GM19455 (cell line): ENCODE results near the gene ACTR5.
"Not testable (repeated sequence)": the region's sequence is repeated elsewhere in the genome, so short reads cannot be mapped to it uniquely, and the experiment has no call there.

Source experiments
- ATAC-seq: cut with Tn5 transposase; IDR thresholded peaks from one replicate; pipeline ENCODE4 v1.9.1; 2021; ENCODE audit not compliant: unreplicated experiment

ACTR5 gene

DNA sequence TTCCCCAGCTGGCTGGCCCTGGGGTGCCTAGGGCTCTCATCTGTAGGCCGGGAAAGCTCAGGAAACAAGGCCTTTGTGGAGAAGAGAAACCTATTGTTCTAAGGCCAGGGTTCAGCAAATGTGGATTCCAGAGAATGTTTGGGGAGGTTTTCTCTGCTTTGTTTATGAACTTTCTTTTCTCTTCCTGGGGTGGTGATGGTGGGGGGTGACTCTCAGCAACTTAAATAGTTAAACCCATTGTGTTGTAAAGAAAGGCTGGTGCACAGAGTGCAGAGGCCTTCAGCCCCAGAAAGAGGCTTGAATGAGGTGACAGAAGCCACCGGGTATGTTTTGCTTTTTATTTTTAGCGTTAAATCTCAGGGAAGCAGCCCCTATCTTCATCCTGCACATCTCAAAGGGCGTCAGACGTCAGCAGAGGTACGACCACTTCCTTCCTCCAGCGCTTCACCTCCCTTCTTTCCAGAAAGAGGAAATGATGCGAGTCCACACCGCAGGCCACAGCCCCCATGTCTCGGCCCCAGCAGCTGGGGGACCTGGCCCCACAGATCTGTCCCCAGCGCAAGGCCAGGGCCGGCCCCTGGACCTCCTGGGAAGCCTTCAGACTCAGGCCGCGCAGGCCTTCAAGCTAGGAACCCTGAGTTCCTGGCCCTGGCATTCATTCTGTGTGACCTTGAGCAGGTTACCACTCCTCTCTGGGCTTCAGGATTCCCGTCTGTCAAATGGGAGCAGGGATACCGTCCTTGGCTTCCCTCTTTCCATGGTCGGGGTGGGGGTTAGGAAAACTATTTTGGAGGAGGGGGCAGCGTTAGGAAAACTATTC lies 56.6 kb downstream of the ACTR5 start:
- peak; percentile 38 for ATAC-seq

DNA sequence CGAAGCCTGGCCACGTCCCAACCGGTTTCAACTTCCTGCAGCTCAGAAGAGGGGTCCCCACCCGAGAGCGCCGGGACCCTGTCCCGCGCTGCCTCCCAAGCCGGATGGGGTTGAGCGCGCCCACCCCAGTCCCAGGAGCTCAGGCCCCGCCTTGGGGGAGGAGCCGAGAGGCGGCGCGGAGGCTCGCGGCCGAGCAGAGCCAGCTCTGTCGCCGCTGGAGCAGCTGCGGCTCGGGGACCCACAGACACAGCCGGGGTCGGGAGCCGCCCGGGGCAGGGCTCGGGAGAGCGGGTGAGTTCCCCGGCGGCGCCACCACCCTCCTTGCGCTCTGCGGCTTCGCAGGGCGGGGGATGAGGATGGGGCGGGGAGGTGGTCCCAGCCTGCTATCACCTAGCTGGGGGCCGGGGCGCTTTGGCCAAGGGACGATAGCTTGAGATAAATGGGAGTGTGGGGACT lies 57.3 kb downstream of the ACTR5 start, which contains the start of gene PPP1R16B:
TSS of gene PPP1R16B (plus strand) at position 196 of the 456 bp plus-strand sequence. CDS start 30,229 bp downstream, outside the sequence.
- ATAC-seq = peak; percentile 46

DNA sequence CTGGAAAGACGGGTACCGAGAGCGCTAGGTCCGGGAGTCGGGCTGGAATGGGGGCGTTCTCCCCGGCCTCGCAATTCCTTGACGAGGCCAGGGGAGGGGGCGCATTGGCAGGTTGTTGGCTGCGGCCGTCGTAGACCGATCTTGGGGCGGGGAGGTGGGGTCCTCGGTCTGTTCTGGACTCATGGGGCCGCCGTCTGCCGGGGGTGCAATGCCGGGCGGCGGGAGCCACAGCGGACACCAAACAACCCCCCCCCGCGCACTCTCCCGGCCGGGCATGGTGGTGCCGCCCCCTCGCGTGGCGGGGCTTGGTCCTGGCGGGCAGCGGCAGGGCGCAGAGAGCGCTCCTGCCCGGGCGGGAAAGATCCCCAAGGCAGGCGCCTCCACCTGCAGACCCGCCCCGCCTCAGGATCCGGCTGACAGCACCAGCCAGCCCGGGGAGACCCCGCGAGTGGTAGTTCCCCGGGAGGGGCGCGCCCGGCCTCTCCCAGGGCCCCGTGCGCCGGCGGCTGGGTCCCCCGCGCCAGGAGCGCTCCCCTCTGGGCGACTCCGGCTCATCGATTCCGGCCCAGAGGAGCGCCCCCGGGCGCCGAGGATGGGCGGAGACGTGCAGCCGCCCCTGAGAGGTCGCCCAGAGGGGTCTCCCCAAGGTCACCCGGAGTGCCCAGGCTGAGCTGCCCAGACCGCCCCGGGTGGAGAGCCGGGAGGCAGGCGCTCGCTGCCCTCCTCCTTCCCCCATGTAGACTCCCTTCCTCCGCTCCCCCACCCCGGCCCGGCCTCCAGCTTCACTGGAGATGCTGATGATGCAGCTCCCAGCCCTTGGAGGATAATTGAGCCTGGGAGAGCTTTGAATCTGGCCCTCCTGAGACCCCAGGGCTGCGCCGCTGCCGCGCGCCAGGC lies 57.9 kb downstream of the ACTR5 start:
- ATAC-seq = no peak

DNA sequence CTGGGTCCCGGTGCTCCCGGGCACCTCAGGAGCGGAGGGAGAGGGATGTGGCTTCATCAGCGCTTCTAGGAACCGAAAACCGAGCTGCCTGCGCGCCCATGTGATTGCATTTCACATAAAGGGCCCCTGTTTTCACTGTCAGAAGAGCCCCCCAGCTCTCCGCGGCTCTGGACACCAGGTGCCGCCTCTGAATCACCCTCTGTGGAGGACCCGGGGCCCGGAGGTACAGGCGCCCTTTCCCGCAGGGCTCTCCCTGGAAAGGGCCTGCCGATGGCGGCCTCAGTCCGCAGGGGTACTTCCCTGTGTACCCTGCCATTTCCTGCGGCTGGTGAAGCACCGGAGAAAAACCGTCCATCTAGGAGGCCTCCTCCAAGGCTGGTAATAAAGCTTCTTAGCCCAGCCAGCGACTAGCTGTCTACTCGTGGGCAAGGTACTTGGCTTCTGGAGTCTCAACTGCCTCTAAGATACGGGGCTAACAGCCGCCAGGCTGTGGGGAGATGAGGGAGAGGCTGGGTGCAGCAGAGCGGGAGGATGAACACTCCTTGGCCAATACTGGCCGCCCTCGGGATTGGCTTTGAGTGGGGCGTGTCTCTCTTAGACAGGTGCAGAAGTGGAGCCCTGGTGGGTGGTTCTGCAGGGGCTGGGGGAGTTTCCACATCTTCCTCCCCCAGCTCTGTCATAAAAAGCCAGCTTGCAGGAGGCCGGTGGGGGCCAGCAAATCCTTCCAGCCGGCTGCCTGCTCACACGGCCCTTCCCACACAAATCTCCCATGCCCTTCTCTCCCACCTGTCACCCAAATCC lies 58.8 kb downstream of the ACTR5 start:
- no peak for ATAC-seq

DNA sequence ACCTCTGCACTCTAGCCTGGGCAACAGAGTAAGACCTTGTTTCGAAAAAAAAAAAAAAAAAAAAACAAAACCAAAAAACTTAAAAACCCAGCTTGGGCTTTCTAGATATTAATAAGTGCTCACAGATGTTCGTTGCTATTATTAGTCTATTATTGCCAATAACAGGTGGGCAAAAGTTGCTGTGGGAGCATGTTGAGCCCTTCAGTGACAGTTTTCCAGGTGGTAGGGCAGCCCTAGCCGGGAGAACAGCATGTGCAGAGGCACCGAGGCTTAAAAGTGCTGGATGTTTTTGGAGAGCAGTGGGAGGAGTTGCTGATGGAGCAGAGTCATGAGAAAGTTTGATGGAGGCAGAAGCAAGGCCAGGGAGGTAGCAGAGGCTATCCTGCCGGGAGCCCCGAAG lies 61.7 kb downstream of the ACTR5 start:
- no peak for ATAC-seq

DNA sequence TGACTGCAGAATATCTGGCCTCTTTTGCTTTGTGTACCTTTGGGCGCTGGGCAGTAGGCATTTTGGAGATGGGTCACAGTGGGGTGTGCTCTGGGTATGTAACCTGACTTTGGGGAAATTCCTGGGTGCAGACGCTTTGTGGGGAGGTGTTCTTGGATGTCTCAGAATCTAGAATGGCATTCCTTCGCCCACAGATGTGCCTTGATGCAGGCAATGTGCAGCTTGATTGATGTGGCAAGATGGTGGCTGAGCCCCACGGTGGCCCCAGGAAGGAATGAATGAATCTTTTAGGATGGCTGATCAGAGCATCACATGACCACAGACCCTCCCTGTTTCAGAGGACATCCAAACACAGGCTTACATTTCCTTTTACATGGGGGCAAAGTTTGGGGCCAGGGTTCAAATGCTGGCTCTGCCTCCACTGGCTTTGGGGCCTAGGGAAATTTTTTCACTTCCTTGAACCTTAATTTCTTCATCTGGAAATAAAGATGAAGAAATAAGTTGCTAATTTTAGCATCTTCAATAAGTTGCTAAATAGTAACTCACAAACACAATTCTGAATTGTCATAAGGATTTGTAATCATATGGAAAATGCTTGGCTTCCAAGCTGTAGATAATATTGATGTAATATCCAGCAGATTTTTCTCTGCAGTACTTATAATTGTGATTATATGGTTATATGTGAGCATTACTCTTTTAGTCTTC lies 62.8 kb downstream of the ACTR5 start:
- ATAC-seq = no peak

DNA sequence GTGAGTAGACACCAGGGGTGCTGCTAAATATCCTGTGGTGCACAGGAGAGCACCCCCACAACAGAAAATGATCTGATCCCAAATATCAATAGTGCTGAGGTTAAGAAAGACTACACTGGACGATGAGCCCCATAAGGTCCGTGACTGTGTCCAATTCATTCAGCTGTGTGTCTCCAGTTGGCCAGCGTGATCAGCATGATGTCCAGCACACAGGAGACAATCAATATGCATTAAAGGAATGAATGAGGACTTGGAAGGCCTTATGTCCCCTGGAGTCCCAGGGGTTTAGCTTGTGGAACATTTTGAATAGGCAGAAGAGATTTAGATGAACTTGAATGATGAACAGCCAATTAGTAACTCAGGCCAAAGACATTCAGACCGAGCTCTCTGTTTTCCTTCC lies 63.5 kb downstream of the ACTR5 start:
- ATAC-seq = no peak

DNA sequence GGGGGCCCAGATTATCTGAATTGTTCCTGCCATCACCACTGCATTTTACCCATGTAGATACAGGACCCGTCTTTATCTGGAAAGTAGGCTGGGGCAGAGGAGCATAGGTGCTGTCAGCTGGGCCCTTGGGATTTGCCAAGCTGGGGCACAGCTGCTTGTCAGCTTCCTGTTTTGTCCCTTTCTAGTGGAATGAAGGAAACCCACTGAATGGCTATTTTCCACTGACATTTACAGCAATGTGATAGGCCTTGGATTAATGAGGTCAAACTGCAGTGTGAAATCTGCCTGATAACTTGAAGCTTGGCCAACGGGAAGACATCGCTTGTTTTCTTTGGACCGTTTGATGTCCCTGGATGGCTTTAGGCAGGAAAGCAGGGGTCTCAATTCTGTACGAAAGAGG lies 63.9 kb downstream of the ACTR5 start:
- ATAC-seq = no peak

DNA sequence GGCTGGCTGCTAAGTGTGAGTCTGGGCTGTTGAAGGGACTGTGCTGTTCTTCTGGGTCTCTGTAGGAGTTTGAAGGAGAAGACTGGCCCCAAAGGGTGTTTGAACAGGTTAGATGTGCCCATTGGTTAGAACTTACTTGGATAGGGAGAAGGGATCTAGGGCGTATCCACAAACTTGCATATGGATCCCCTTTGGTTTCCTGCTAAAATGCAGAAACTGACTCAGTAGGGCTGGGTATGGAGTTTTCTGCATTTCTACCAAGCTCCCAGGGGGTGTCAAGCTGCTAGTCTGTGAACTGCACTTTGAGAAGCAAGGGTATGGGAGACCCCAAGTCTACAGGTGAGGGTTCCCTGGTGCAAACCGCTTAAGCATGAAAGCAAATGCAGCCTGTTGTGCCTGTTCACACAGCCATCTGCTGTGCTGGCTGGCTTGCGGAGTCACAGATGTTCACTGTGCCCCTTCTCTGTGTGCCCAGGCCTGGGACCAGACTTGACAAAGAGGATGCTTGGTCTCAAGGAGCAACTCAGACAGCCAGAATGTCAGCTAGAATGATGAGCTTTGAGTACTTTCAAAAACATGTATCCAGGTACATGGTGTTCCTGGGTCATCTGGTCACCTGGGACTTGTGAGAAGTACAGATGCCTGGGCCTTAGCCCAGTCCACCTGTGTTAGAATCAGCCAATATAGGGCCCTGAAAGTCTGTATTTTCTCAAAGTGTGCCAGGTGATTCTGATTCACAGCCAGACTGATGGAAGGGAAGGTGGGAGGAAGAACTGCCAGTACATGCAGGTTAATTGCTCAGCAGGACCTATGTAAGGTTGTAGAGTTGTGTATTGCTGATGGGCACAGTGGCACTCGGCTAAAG lies 64.7 kb downstream of the ACTR5 start:
- no peak for ATAC-seq

DNA sequence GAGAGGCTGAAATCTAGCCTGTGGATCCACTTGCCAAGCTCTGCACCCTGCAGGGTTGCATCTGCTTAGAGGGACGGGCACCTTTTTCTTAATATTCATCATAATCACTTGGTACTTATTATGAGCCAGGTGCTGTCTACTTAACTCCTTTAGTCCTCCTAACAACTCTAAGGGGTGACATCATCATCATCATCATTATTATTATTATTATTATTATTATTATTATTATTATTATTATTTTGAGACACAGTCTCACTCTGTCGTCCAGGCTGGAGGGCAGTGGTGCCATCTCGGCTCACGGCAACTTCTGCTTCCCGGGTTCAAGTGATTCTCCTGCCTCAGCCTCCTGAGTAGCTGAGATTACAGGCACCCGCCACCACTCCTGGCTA lies 65.3 kb downstream of the ACTR5 start:
- not testable (repeated sequence) for ATAC-seq

DNA sequence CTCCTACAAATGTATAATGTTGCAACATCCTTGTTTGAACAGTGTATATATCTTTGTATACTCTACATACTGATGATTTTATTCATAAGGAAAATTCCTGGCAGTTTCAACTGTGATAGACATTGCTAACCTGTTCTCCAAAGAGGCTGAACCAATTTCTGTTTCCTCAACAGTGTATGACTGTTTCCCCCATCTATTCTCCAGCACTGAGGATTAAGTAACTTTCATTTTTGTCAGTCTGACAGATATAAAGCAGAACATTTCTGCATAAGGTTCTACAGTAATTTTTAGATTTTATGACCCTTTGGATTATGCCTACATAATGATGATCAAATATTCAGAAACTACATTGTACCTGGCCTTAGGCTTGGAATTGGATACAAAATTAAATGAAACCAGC lies 67.2 kb downstream of the ACTR5 start:
- ATAC-seq = no peak

DNA sequence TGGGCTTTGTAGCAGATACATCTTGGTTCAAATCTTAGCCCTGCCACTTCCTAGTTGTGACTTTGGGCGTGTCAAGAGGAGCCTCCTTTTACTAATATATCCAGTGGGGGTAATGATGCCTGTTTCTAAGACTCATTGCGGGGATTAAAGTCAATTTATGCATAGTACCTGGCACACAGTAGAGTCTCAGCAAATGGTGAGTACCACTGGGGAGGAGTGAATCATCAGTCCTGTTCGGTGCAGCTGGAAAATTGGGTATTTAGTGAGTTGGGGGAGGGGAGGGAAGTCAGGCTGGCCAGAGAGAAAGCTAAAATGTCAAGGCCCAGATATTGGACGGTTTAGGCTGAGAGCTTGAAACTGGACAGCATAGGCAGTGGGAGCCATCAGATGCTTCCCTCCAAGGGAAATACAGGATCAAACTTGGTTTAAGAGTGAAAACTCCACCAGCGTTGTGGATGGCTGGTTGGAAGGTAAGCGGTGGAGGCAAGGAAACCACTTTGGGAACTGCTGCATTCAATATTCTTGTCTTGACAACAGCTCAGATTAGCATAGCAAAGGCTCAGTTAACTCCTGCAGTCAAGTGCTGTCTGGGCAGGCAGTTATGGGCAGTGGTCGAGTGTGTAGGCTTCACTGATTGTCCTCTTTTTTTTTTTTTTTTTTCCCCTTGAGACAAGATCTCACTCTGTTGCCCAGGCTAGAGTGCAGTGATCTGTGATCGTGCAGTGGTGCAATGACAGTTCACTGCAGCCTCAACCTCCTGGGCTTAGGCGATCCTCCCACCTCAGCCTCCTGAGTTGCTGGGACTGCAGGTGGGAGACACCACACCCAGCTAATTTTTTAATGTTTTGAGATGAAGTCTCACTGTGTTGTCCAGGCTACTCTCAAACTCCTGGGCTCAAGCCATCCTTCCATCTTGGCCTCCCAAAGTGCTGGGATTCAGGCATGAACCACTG lies 70.1 kb downstream of the ACTR5 start:
- no peak for ATAC-seq
